Measurements from ENCODE around the gene LRRC36. TPM values are rescaled to one million over a fixed set of nuclear protein-coding genes. Genes with fewer than 3 reads are reported as not detected.

LRRC36 gene
- total RNA-seq, 3 donors from 2014 or later (not counting 1 experiment from before 2014, with no cell fraction given), result not detected

DNA sequence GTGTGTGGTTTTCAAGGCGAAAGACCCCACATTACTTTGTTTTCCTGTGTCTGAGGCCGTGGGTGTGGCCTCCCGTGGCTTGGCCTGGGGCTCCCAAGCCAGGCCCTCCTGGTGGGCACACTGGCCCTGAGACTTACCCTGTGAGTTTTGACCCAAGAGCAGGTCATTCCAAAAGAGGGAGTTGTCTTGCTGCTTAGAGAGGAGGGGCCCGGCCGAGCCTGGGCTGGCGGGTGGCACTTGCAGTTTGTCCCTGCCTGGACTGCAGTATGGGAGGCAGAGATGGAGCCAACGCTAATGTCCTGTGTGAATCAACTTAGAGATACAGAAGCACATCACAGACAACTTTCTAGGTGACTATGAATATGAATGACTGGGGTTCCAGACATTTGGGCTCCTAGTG is 24.5 kb upstream of the LRRC36 start:
- Histone ChIP-seq H3K4me1 (ENCODE audit: control insufficient read depth, insufficient read depth, low read length) (no peaks in the 10 kb centered on the region), H3K4me3 (ENCODE audit: low read length) (no peak overlapping the region), H3K27ac (ENCODE audit: low read length) (no peak overlapping the region), H3K27me3 (ENCODE audit: control insufficient read depth, insufficient read depth, low read length) (no peaks in the 10 kb centered on the region), H3K36me3 (ENCODE audit: control insufficient read depth, insufficient read depth, low read length) (no peaks in the 10 kb centered on the region), H3K9me3 (ENCODE audit: control insufficient read depth, insufficient read depth, low read length) (no peaks in the 10 kb centered on the region)
- intact Hi-C loops (cut with micrococcal nuclease), result no loop called here
- DNase-seq, result no peak
- Mint-ChIP-seq H3K4me1 (no peaks in the 10 kb centered on the region), H3K36me3 (no peaks in the 10 kb centered on the region), H3K27ac (no peak overlapping the region), H3K9me3 (no peaks in the 10 kb centered on the region), H3K27me3 (ENCODE audit: low read depth in 2 of 2) (no peaks in the 10 kb centered on the region), H3K4me3 (no peak overlapping the region)
- no peak for ATAC-seq
- TF ChIP-seq CTCF (IDR thresholded peaks at IDR 0.05), result no peak
- 75% methylated on average over 7 of the region's 7 CpGs for WGBS (ENCODE audit: insufficient coverage)

DNA sequence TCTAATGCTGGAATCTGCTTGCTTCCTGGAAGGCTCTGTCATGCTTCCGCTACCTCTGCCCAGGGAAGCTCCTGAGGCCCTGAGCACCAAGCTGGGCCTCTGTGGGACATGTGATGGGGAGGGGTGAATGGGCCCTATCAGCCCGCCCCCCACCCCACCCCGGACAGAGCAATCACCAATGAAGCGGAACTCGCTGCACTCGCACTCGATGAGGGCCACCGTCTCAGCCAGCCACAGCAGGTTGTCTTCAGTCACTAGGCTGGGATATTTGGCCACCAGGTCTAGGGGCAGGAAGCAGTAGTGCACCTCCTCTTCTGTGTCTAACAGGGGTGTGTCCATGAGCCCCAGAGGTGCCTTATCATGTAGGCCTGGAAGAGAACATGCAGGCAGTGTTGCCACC is 23.6 kb upstream of the LRRC36 start:
- TF ChIP-seq CTCF (IDR thresholded peaks at IDR 0.05), result no peak
- H3K4me1 Mint-ChIP-seq, result no peaks in the 10 kb centered on the region
- no peak for DNase-seq
- no peak for ATAC-seq
- 98% methylated on average over 8 of the region's 8 CpGs for WGBS (ENCODE audit: insufficient coverage)
- H3K36me3 ChIP-seq (ENCODE audit: control insufficient read depth, insufficient read depth, low read length), result no peaks in the 10 kb centered on the region
- H3K4me3 ChIP-seq (ENCODE audit: low read length), result no peak overlapping the region
- no peak overlapping the region for H3K4me3 Mint-ChIP-seq
- H3K4me1 ChIP-seq (ENCODE audit: control insufficient read depth, insufficient read depth, low read length), result no peaks in the 10 kb centered on the region
- H3K27me3 ChIP-seq (ENCODE audit: control insufficient read depth, insufficient read depth, low read length), result no peaks in the 10 kb centered on the region
- H3K27me3 Mint-ChIP-seq (ENCODE audit: low read depth in 2 of 2), result no peaks in the 10 kb centered on the region
- H3K27ac Mint-ChIP-seq, result no peak overlapping the region
- H3K9me3 Mint-ChIP-seq, result no peaks in the 10 kb centered on the region
- no peaks in the 10 kb centered on the region for H3K36me3 Mint-ChIP-seq
- intact Hi-C loops (cut with micrococcal nuclease), result no loop called here
- H3K9me3 ChIP-seq (ENCODE audit: control insufficient read depth, insufficient read depth, low read length), result no peaks in the 10 kb centered on the region
- H3K27ac ChIP-seq (ENCODE audit: low read length), result no peak overlapping the region

GRCh38 chr16:67304020-67304419 is 22.6 kb upstream of the LRRC36 start:
- no peaks in the 10 kb centered on the region for H3K27me3 ChIP-seq (ENCODE audit: control insufficient read depth, insufficient read depth, low read length)
- TF ChIP-seq CTCF (IDR thresholded peaks at IDR 0.05), result no peak
- no peaks in the 10 kb centered on the region for H3K36me3 Mint-ChIP-seq

More at GRCh38 chr16:67304020-67304419, 22.6 kb upstream of the LRRC36 start:
- Mint-ChIP-seq H3K4me3 (no peak overlapping the region), H3K9me3 (no peaks in the 10 kb centered on the region), H3K27ac (no peak overlapping the region), H3K27me3 (ENCODE audit: low read depth in 2 of 2) (no peaks in the 10 kb centered on the region), H3K4me1 (no peaks in the 10 kb centered on the region)
- no peak overlapping the region for H3K4me3 ChIP-seq (ENCODE audit: low read length)
- H3K27ac ChIP-seq (ENCODE audit: low read length), result no peak overlapping the region
- ATAC-seq (no peak), DNase-seq (no peak)
- intact Hi-C loops (cut with micrococcal nuclease), result no loop called here
- H3K36me3 ChIP-seq (ENCODE audit: control insufficient read depth, insufficient read depth, low read length), result no peaks in the 10 kb centered on the region
- 77% methylated on average over 1 of the region's 1 CpG for WGBS (ENCODE audit: insufficient coverage)
- no peaks in the 10 kb centered on the region for H3K4me1 ChIP-seq (ENCODE audit: control insufficient read depth, insufficient read depth, low read length)
- no peaks in the 10 kb centered on the region for H3K9me3 ChIP-seq (ENCODE audit: control insufficient read depth, insufficient read depth, low read length)
